HG03575 (cell line): ENCODE results near the gene CELF5.

ENCODE experiments used
- ATAC-seq: cut with Tn5 transposase; IDR thresholded peaks from one replicate; pipeline ENCODE4 v1.9.1; 2021; ENCODE audit not compliant: unreplicated experiment, insufficient number of reproducible peaks, low FRiP score; ENCODE audit errors: extremely low read depth

The CELF5 gene

DNA sequence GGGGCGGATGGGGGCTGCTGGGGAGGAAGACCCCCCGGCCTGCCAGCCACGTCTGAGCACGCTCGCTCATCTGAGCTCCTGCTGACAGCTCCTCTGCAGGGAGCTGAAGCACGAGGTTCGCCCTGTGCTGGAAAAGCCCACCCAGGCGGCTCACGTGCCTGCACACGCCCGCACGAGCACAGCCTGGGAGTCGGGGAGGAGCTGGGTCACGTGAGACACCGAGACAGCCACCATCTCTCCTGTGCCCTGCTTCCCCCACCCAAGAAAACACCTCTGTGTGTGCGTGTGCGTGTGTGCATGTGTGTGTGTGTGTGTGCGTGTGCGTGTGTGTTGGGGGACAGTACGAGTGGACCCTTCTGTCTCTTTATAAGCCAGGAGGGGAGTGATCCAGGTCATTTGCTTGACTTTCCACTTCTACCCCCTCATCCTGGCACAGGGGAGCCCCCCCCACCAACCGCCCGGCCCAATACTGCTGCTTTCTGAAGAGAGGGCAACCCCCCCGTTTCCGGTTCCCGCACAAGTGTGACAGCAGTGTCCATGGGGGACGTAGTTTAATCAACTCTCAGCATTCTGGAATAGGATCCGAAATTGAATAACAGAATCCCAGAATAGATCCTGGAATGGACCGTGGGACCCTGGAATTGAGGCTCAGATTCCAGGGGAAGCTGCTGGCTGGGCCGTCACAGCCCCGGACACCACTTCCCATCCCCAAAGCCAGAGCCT, 42.5 kb downstream of the CELF5 start:
- ATAC-seq = no peak

DNA sequence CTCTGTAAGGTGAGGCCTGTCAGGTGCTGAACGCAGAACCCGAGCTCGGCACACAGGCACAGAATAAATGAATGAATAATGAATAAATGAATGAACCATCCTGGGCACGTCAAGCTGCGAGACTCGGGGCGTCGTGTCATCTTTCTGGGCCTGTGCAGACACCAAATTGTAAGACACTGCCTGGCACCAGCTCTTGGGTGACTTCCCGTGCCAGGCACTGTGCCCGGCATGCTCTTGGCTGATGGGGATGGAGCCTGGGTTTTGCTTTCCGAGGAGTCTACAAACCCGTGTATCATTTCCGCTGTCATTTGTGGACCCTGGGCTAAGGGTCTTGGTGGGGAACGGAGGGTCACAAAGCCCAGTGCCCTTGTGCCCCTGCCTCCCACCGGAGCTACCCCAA, 43.9 kb downstream of the CELF5 start:
- ATAC-seq = no peak

DNA sequence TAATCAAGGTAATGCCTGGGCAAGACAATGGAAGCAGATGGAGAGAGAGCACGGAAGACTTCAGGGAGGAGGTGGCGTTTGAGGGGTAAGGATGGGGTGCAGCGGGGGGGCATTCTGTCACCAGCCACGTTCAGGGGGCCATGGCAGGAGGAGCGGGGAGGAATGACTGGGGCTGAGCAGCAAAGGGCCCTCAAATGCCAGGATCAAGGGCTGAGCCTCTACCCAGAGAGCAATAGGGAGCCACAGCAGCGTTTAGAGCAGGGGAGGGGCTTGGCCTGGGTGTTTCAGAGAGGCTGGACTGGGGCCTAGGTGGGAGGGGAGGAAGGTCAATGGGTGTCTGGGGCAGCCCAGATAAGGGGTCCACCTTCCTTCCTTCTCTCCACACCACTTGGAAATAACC, 44.3 kb downstream of the CELF5 start:
- ATAC-seq = no peak

DNA sequence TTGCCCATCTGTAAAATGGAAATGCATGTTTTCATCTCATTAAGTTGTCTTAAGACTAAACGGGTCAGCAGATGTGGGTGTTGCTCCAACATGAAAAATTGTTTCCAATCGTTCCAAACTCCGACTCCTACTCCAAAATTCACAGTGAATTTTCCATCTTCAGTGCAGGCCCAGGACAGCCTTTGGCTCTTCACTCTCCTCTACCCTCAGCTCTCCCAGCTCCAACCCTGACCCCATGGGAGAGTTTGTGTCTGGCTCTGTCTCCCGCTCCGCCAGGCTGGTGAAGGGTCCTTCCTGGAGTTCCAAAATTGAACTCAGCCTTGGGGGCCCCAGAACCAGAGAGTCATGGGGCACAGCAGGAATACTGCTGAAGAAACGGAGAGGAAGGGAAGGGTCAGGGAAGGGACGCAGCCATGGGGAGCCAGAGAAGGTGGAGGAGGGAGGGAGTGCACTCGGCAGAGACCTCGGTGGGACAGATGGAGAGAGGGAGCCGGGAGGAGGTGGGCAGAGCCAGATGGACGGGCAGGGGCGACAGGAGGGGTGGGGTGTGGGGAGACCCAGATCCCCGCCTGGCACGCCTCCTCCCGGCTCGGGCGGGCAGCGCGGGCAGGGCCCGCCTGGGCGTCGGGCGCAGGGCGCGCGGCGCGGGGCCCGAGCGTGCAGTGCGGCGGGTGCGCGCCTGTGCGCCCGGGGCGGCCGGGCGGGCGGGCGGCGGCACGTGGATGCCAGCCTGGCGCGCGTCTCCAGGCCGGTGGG, 45.6 kb downstream of the CELF5 start:
- ATAC-seq = no peak

DNA sequence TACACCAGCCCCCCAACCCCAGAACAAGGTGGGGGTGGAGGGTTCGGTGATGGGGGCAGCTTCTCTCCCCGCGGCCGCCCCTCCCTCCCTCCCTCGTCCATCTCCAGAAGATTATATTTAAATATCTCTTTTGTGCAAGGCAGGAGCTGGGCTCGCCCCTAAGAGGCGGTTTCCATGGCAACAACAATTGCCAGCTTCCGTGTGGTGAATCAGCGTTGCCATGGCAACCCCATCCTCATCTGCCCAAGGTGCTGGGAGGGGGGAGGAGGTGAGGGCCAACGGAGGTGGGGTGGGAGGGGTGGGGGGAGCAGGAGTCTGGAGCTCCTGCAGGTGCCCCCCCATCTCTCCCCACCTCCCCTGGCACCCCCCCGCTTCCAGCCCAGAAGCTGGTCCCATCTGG, 46.4 kb downstream of the CELF5 start:
- ATAC-seq = no peak

DNA sequence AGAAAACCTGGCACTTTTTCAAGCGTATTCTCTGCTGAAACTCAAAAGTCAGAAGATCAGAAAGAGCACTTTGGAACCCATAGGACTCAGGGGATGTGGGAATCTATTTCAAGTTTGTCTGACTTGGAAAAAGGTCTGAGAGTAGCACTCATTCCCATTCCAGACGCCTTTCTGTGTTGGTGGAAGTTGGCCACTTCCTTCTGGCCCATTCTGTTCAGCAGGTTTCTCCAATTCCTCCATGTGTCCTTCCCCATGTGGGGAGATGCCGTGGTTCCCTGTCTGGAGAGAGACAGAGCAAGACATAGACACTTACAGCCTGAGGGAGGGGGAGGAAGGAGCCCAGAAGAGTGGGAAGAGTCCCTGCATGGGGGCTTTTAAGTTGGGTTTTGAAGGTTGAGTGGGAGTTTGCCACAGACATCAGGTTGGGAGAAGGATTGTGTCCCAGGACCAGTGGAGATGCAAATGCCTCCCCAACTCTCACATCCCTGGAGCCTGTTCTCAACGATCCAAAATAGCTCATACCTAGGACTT, 48.0 kb downstream of the CELF5 start:
- no peak for ATAC-seq

DNA sequence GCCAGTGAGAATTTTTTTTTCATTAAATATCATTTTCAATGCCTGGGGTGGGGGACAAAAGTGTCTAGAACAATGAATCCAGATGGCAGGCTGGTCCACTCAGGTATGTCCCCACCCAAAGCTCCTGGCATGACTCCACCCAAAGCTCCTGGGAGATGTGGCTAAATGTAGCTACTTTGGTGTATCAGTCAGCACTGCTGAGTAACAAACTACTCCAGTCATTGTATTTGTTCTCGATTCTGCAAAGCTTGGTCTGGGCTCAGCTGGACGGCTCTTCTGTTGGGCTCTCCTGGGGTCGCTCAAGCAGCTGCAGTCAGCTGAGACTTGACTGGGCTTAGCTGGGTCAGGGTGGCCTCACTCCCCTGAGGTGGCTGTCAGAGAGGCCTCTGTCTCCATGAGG, 48.5 kb downstream of the CELF5 start:
- no peak for ATAC-seq

DNA sequence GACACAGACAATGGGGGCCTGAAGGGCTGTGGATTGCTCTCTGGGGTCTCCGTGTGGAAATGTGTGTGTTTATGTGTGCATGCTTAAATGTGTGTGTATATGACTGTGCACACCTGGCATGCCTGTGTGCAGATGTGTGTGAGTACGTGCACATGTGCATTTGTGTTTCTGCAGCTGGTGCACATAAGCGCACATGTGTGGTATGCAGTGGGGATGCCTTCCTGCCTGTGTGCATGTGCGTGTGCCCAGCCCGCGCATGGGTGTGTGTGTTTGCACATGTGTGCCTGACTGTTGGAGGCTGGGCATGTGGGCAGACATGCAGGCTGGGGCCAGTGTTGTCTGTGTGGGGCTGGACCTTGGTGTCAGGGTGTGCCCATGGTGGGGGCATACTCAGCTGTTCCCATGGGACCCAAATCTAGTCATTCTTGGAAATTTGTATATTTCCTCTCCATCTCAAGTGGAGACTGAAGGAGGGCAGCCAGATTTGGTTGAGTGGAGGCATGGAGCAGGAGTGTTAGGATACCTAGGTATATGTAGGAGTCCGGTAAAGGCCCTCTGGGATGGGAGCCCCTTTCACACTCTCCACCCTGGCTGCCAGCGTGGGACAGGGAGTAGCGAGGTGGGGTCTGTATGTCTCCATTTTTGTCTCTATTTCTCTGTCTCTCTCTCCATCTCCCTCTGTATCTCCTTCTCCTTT, 49.9 kb downstream of the CELF5 start:
- ATAC-seq = no peak

DNA sequence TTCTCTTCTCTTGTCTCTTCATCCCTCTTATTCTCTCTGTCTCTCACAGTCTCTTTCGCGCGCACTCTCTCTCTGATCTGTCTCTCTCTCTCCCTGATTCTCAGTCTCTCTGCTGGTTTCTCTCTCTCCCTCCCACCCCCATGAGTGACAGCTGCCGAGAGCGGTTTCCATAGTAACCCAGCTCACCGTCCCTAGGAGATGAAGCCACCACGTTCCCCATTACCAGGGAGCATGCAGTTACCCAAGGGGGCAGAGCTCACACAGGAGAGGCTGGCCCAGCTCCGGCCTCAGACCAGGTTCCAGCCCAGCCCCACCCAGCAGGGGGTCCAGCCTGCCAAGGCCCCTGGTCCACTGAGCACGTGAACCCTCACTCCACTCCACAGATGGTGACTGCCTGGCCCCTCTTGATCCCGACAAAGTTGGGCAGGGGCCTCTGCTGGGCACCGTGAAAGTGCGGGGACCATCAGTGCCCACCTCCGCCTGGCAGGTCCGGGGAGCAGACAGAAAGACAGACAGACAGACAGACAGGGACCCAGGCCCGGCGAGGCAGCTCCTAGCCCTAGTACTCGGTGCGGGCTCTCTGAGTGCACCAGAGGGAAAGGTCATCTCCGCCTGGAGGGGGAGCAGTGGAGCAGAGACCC, 50.6 kb downstream of the CELF5 start:
- no peak for ATAC-seq

DNA sequence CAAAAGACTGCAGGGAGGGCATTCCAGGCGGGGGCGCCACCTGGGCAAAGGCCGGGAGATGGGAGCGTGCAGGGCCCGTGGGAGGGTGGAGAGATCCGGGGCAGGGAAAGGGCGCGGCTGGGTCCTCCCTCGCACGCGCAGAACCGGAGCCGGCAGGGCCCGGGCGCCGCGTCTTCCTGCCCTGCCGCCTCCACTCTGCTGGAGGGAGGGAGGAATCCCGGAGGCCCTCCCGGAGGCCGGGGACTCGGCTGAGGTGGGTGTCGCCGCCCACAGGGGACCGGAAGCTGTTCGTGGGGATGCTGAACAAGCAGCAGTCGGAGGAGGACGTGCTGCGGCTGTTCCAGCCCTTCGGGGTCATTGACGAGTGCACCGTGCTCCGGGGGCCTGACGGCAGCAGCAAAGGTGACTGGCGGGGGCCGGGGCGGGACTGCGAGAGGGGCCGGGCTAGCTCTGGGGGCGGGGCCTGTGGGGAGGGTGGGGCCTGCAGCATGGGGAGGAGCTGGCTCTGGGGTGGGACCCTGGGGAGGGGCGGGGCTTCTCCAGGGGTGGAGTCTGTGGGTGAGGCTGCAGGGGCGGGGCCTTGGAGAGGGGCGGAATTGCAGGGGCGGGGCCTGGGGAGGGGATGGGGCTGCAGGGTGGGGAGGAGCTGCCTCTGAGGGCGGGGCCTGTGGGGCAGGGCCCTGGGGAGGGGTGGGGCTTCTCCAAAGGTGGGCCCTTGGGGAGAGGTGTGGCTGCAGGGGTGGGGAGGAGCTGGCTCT, 51.3 kb downstream of the CELF5 start:
- ATAC-seq = no peak

DNA sequence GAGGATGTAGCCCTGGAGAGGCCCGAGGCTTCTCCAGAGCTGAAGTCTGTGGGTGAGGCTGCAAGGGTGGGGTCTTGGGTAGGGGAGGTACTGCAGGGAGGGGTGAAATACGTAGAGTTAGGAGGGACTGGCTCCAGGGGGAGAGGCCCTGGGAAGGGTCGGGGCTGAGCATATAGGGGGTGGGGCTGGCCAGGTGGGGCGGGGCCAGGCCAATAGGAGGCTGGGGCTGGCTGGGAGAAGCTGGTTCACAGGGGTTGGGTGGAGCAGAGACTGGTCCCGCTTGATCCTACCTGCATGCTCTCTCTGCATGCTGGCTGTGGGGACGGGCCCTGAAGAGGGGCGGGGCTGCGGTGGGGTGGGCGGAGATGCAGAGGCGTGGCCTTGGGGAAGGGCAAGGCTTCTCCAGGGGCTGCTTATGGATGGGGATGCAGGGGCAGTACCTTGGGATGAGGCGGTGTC, 51.9 kb downstream of the CELF5 start:
- ATAC-seq = no peak

DNA sequence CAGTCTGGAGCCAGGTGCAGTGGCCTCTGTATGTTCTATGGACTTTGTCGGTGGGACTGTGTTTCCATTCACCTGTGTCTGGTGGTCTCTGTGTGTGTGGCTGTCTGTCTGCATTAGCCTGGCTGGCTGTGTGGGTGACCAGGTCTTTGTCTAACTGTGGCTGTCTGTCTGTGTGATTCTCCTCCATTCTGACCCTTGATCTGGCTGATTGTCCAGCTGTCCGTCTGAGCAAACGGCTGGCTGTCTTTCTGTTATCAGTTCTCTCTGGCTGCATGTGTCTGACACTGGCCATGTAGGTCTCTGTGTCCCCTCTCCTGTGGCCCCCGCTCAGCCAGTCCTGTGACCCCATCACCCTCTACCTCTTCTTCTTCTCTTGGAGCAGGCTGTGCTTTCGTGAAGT, 53.2 kb downstream of the CELF5 start:
- ATAC-seq = no peak

DNA sequence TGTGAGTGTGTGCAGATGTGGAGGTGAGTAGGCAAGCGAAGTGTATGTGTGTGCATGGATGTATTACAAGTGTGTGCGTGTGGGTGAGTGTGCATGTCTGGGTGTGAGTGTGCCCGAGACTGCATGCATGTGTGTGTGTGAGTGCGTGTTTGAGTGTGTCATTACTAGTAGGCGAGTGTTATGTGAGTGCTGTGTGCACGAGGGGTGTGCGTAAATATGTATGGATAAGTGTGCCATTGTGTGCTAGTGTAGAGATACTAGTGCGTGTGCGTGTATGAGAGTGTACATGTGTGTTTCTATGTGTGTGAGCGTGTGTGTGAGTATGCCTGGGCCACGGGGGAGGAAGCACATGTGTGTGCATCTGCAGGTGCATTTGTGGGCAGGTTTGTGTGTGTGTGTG, 53.8 kb downstream of the CELF5 start:
- no peak for ATAC-seq

DNA sequence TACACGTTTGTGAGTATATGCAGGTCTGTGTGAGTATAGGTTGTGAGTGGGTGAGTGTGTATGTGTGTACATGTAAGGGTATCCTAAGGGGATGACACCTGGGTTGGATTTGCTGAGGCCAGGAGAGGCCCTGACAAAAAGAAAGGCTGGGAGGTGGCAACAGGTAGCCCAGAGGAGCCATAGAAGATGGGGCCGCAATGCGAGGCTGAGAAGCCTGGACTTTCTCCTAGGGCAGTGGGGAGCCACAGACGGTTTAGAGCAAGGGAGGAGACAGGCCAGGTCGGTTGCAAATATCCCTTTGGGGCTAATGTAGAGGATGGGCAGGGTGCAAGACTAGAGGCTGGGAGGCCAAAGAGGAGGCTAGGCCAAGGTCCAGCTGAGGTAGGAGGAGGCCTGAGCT, 54.3 kb downstream of the CELF5 start:
- ATAC-seq = no peak

DNA sequence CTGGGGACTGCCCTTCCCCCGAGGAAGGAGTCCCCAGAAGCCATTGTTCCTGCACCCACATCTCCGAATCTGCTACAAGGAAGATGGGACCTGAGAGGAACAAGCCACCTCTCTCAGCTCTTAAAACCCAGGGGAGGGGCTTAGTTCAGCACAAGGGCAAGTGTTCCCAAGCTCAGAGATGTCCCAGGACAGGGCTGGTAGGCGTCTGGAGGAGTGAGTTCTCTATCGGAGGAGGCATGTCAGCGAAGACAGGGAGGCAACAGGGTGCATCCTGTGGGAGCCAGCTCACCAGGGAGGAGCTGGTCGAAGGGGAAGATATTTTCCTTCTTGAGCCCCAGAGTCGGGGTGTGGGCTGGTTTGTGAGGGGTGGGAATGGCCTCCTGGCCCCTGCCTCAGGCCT, 54.8 kb downstream of the CELF5 start:
- no peak for ATAC-seq

DNA sequence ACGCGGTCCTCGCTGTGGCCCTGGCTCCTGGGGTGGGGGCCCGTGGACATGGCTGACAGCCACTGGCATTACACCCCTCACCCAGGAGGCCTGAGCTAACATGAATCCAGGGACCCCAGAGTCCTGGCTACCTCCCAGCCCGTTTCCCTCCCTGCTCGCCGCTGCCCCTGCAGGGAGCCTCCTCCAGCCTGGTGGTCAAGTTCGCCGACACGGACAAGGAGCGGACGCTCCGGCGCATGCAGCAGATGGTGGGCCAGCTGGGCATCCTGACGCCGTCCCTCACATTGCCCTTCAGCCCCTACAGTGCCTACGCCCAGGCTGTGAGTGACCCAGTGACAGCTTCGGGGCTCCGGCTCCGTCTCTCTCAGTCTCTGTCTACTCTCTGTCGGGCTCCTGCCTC, 56.6 kb downstream of the CELF5 start:
- no peak for ATAC-seq

DNA sequence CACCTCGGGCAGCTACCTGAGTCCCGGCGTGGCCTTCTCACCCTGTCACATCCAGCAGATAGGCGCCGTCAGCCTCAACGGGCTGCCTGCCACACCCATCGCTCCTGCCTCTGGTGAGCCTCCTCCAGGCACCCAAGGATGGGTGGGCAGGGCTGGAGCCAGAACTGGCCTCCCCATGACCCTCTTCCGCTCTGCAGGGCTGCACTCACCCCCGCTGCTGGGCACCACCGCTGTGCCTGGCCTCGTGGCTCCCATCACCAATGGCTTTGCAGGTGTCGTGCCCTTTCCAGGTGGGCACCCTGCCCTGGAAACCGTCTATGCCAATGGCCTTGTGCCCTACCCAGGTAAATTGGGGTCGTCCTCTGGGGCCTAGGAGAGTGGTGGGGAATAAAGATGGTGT, 57.7 kb downstream of the CELF5 start:
- ATAC-seq = no peak

DNA sequence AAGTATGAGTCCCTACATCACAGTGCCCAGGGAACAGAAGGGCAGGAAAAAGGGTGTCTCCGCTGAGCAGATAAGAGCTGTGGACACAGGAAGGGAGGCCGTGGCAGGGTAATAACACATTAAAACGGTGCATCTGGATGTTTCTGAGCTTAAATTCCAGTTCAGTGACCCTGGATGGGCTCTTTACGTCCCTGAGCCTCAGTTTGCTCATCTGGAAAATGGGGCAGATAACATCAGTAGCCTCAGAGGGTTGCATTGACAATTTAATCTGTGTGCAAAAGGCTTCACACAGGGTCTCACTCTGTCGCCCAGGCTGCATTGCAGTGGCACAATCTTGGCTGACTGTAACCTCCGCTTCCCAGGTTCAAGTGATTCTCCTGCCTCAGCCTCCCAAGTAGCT, 58.1 kb downstream of the CELF5 start:
- no peak for ATAC-seq

DNA sequence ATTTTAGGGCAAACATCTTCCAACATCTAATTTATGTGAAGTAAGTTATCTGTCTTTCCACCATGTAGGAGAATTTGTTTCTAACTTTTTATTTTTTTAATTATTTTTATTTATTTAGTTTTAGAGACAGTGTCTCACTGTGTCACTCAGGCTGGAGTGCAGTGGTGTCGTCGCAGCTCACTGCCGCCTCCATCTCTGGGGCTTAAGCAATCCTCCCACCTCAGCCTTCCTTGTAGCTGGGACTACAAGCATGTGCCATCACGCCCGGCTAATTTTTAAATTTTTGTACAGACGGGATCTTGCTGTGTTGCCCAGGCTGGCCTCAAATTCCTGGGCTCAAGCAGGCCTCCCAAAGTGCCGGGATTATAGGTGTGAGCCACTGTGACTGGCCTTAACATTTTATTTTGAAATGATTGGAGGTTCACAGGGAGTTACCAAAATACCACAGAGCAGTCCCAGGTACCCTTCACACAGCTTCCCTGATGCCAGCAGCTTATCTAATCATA, 58.8 kb downstream of the CELF5 start:
- ATAC-seq = no peak
